Measurements from ENCODE around the gene ATP2C1.

GRCh38 chr3:130973406-130973805, 79.5 kb downstream of the ATP2C1 start:
- no peak for TF ChIP-seq CTCF (conservative IDR thresholded peaks at IDR 0.05; ENCODE audit: low read depth in 2 of 2)
- no peak for TF ChIP-seq EZH2 (IDR thresholded peaks at IDR 0.05; ENCODE audit: low read depth, unreplicated experiment)
- no peak for TF ChIP-seq REST (IDR thresholded peaks at IDR 0.05; ENCODE audit: unreplicated experiment)
- no peak for TF ChIP-seq POLR2AphosphoS5 (IDR thresholded peaks at IDR 0.05; ENCODE audit: low read depth)
- TF ChIP-seq EZH2phosphoT487 (IDR thresholded peaks at IDR 0.05; ENCODE audit: unreplicated experiment), result no peak
- TF ChIP-seq CREB1 (CRISPR knock-in tag; IDR thresholded peaks at IDR 0.05; ENCODE audit: low read depth), result no peak
- no peak for TF ChIP-seq ZNF114 (CRISPR knock-in tag; IDR thresholded peaks at IDR 0.05)
- TF ChIP-seq JUNB (IDR thresholded peaks at IDR 0.05; ENCODE audit: unreplicated experiment), result no peak
- TF ChIP-seq NANOG (IDR thresholded peaks at IDR 0.05; ENCODE audit: borderline replicate concordance), result no peak

All from GM23338 (cell line).